A549 (cell line): ENCODE measurements around the gene STXBP6. TPM values are rescaled to one million over a fixed set of nuclear protein-coding genes. Genes with fewer than 3 reads are reported as not detected.

ENCODE experiments used
- ATAC-seq, 2 experiments: fragments of 200-7000 bp in 1 of 2; fragments of >200 bp in 1 of 2; cut with Nextera tagmentation in 1 of 2; cut with Tn5 transposase in 1 of 2; 3 replicates each; pipeline versions ENCODE4 v1.8.0 to v1.9.1; 2018 to 2020; ENCODE audit warnings: mild to moderate bottlenecking in 1 of 2, moderate library complexity in 1 of 2
- CTCF ChIA-PET: fragments of 300-600 bp; sonication (Branson Sonifier 250); formaldehyde crosslinking; extraction: SDS; loops from one replicate; lab custom pipeline; 2021; ENCODE audit warnings: antibody characterized with exemption, inconsistent platforms; lab: Yijun Ruan, JAX
- POLR2A ChIA-PET: fragments of 350-600 bp; formaldehyde crosslinking; extraction: SDS; loops from one replicate; lab custom pipeline; 2021; ENCODE audit warnings: antibody characterized with exemption, inconsistent platforms; lab: Yijun Ruan, JAX
- DNase-seq, 2 experiments: peaks; one replicate each; pipeline versions ENCODE4 v3.0.0 to v3.0.0-alpha.2; 2011 to 2016; ENCODE audit warnings: low read depth in 1 of 2, low spot score in 1 of 2
- FAIRE-seq: peaks from 2 replicates; lab custom pipeline; 2011; peaks lifted over from hg19 to GRCh38; lab: Jason Lieb, UNC
- H3K27ac ChIP-seq, 2 experiments: fragments of >200 bp; sonication (Bioruptor Twin); formaldehyde crosslinking; 3 replicates each; pipeline ENCODE4 v1.5.1; 2016 to 2017
- H3K4me1 ChIP-seq: fragments of >200 bp; sonication (Bioruptor Twin); formaldehyde crosslinking; 3 replicates; pipeline ENCODE4 v1.6.1; 2016
- H3K4me2 ChIP-seq: fragments of >200 bp; sonication (Bioruptor Twin); formaldehyde crosslinking; 3 replicates; pipeline ENCODE4 v1.6.1; 2016
- H3K4me3 ChIP-seq: fragments of >200 bp; sonication (Bioruptor Twin); formaldehyde crosslinking; 3 replicates; pipeline ENCODE4 v1.5.1; 2016
- H3K9me3 ChIP-seq: fragments of >200 bp; sonication (Bioruptor Twin); formaldehyde crosslinking; 3 replicates; pipeline ENCODE4 v1.6.1; 2016
- CEBPB ChIP-seq, 2 experiments: fragments of >200 bp in 1 of 2; sonication (Bioruptor Twin) in 1 of 2; formaldehyde crosslinking in 1 of 2; IDR thresholded peaks; 2 replicates each; pipeline ENCODE4 v1.6.1; 2012 to 2016
- CHD4 ChIP-seq: fragments of 200-600 bp; sonication (generic); IDR thresholded peaks from 2 replicates; pipeline ENCODE4 v1.6.1; 2016; ENCODE audit warnings: antibody characterized with exemption, mild to moderate bottlenecking, borderline replicate concordance
- EHF ChIP-seq: fragments of 250-450 bp; sonication (Bioruptor Pico); IDR thresholded peaks from 2 replicates; pipeline ENCODE4 v1.5.0; 2020; ENCODE audit warnings: mild to moderate bottlenecking
- EHMT2 ChIP-seq: fragments of 200-600 bp; sonication (generic); IDR thresholded peaks from 2 replicates; pipeline ENCODE4 v1.6.1; 2016; ENCODE audit warnings: antibody characterized with exemption, low read depth, mild to moderate bottlenecking, moderate library complexity
- EP300 ChIP-seq, 2 experiments: fragments of >200 bp; sonication (Bioruptor Twin); formaldehyde crosslinking; IDR thresholded peaks; 2 replicates in 1 of 2; 3 replicates in 1 of 2; pipeline ENCODE4 v1.6.1; 2016 to 2017
- FOSB ChIP-seq: fragments of 250-450 bp; sonication (Bioruptor Pico); IDR thresholded peaks from 2 replicates; pipeline ENCODE4 v1.5.0; 2020; ENCODE audit warnings: mild to moderate bottlenecking, moderate library complexity
- FOSL2 ChIP-seq, 2 experiments: fragments of 450-650 bp in 1 of 2; fragments of >200 bp in 1 of 2; sonication (Bioruptor Twin) in 1 of 2; formaldehyde crosslinking; IDR thresholded peaks; 2 replicates each; pipeline versions ENCODE4 v1.5.0 to v1.6.1; 2016 to 2020; ENCODE audit warnings: mild to moderate bottlenecking in 1 of 2, moderate library complexity in 1 of 2
- FOXS1 ChIP-seq: fragments of 250-450 bp; sonication (Bioruptor Pico); IDR thresholded peaks from 2 replicates; pipeline ENCODE4 v1.5.0; 2020; ENCODE audit warnings: mild to moderate bottlenecking, moderate library complexity
- HOXB13 ChIP-seq: fragments of 250-450 bp; sonication (Bioruptor Pico); IDR thresholded peaks from 2 replicates; pipeline ENCODE4 v1.5.0; 2020; ENCODE audit warnings: low read depth, mild to moderate bottlenecking, moderate library complexity
- HOXB5 ChIP-seq: fragments of 250-450 bp; sonication (Bioruptor Pico); IDR thresholded peaks from 2 replicates; pipeline ENCODE4 v1.5.0; 2020; ENCODE audit warnings: mild to moderate bottlenecking, moderate library complexity
- JUN ChIP-seq, 2 experiments: fragments of >200 bp; sonication (Bioruptor Twin); formaldehyde crosslinking; IDR thresholded peaks; 2 replicates in 1 of 2; 3 replicates in 1 of 2; pipeline ENCODE4 v1.6.1; 2016 to 2017
- JUNB ChIP-seq: fragments of >200 bp; sonication (Bioruptor Twin); formaldehyde crosslinking; IDR thresholded peaks from 2 replicates; pipeline ENCODE4 v1.6.1; 2016
- KDM1A ChIP-seq: fragments of 200-600 bp; sonication (generic); IDR thresholded peaks from 2 replicates; pipeline ENCODE4 v1.6.1; 2016; ENCODE audit warnings: low read depth, mild to moderate bottlenecking
- MYC ChIP-seq: IDR thresholded peaks from 2 replicates; pipeline ENCODE4 v1.6.1; 2012; ENCODE audit warnings: mild to moderate bottlenecking, inconsistent platforms, low read length, improper control_type of control experiment, borderline replicate concordance
- NPAS2 ChIP-seq: fragments of 250-450 bp; sonication (Bioruptor Pico); IDR thresholded peaks from 2 replicates; pipeline ENCODE4 v1.8.0; 2022; ENCODE audit warnings: mild to moderate bottlenecking, moderate library complexity, borderline replicate concordance
- NR3C1 ChIP-seq: fragments of >200 bp; sonication (Bioruptor Twin); formaldehyde crosslinking; IDR thresholded peaks from 3 replicates; pipeline ENCODE4 v1.6.1; 2017
- PHF8 ChIP-seq: fragments of 200-600 bp; sonication (generic); IDR thresholded peaks from 2 replicates; pipeline ENCODE4 v1.6.1; 2016; ENCODE audit warnings: low read depth, mild to moderate bottlenecking, antibody characterized with exemption, moderate library complexity, borderline replicate concordance
- POLR2A ChIP-seq: IDR thresholded peaks from 2 replicates; pipeline ENCODE4 v1.6.1; 2012; ENCODE audit warnings: mild to moderate bottlenecking, low read length
- POLR2AphosphoS2 ChIP-seq: conservative IDR thresholded peaks from 2 replicates; pipeline ENCODE4 v1.6.1; 2012; ENCODE audit warnings: low read length, improper control_type of control experiment, inconsistent platforms
- RNF2 ChIP-seq: fragments of 200-600 bp; sonication (generic); IDR thresholded peaks from 2 replicates; pipeline ENCODE4 v1.6.1; 2016; ENCODE audit warnings: low read depth, mild to moderate bottlenecking, antibody characterized with exemption, moderate library complexity, borderline replicate concordance
- WGBS: methylation state at CpG from one replicate; pipeline ENCODE4 v1.1.6; 2017; ENCODE audit errors: missing lambda C conversion rate; 5-methylcytosine and 5-hydroxymethylcytosine counted together
- polyA plus RNA-seq, 4 experiments: library from polyadenylated mRNA; depleted of rRNA in 3 of 4; stranded (reverse); fragments of >200 nt; fragmentation: RNase III in 1 of 4; extraction: RNeasy Plus Mini Kit Qiagen cat#74134 plus additional on column Dnase treatment in 1 of 4; gene quantifications; 2 replicates in 3 of 4; 3 replicates in 1 of 4; pipeline ENCODE4 v1.2.3, GENCODE V29; 2011 to 2017
- TF ChIP-seq, protein P1 (sequence below): fragments of >200 bp; sonication (Bioruptor Twin); formaldehyde crosslinking; IDR thresholded peaks from 2 replicates; pipeline ENCODE4 v1.6.1; 2016
- TF ChIP-seq, protein P2 (sequence below): fragments of 250-450 bp; sonication (Bioruptor Pico); IDR thresholded peaks from 2 replicates; pipeline ENCODE4 v1.5.0; 2021; ENCODE audit warnings: mild to moderate bottlenecking, moderate library complexity, borderline replicate concordance
- TF ChIP-seq, protein P3 (sequence below): fragments of 150-350 bp; IDR thresholded peaks from 2 replicates; pipeline ENCODE4 v1.6.1; 2014; ENCODE audit warnings: low read depth, mild to moderate bottlenecking, low read length

The STXBP6 gene
- polyA plus RNA-seq, 2 of the 4 experiments (the other 2 are of a cell fraction) = 1.7 to 6.3 TPM

DNA sequence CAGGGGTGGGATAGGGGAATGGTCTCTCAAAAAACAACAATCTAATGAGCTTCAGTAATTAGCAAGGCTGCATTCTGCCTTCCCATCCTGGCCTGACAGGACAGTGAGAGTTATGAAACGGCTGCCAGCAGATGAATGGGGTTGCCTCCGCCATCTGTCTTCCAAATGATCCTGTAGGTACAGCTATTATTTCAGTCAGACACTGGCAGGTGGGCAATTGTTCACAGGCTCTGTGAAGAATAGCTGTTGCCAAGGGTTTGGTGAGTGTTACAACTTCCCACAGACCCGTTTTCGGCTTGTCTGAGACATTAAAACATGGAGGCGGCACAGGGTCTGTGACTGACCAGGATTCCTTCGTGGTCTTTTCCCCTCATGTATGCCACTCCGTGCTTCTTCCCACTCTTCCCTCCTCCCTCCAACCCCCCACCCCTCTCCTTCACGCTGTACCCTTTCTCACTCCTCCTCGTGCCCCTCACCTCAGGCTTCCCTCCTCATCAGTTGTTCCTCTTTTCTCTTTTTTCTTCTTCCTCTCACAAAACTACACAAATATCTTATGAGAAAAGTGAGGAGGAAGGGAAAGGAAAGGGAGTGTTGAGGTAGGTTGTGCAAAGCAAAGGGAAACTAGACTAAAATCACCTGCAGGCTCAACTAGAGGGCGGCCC lies 255.2 kb downstream of the STXBP6 start:
- FAIRE-seq (no peak), ATAC-seq (no peak), DNase-seq (no peak)
- H3K27ac ChIP-seq = no peak overlapping the region
- ChIA-PET CTCF (interaction anchor here (0.6 to 0.7 kb wide), 2 partner anchors 12 to 344 kb away, joined by 3 read pairs; no protein-coding TSS in a partner anchor), POLR2A (no interaction called here)
- WGBS = 17% methylated on average over 10 of the region's 10 CpGs
- H3K4me2 ChIP-seq = no peak overlapping the region
- H3K4me1 ChIP-seq = no peaks in the 10 kb centered on the region
- TF ChIP-seq PHF8 = no peak
- no peak for TF ChIP-seq HOXB5
- no peak for TF ChIP-seq RNF2
- no peak for TF ChIP-seq NR3C1
- TF ChIP-seq MYC = no peak
- TF ChIP-seq, protein P1, sequence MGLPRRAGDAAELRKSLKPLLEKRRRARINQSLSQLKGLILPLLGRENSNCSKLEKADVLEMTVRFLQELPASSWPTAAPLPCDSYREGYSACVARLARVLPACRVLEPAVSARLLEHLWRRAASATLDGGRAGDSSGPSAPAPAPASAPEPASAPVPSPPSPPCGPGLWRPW = no peak
- TF ChIP-seq EP300 (IDR thresholded peaks at IDR 0.05) = no peak
- TF ChIP-seq HOXB13 (CRISPR knock-in tag) = no peak
- TF ChIP-seq CHD4 = no peak
- TF ChIP-seq FOSL2 (IDR thresholded peaks at IDR 0.05) = no peak
- no peak for TF ChIP-seq FOSL2 (CRISPR knock-in tag; IDR thresholded peaks at IDR 0.05)
- TF ChIP-seq NPAS2 (CRISPR knock-in tag) = no peak
- no peak for TF ChIP-seq EHMT2
- TF ChIP-seq FOXS1 = no peak
- H3K9me3 ChIP-seq = no peaks in the 10 kb centered on the region
- no peak overlapping the region for H3K4me3 ChIP-seq

DNA sequence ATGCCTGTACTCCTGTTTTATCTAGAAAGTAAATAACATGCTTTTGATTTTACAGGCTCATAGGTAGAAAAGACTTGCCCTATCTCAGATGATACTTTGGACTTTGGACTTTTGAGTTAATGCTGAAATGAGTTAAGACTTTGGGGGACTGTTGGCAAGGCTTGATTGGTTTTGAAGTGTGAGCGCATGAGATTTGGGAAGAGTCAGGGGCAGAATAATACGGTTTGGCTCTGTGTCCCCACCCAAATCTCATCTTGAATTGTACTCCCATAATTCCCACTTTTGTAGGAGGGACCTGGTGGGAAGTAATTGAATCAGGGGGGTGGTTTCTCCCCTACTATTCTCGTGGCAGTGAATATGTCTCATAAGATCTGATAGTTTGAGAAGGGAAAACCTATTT lies 259.8 kb downstream of the STXBP6 start:
- Histone ChIP-seq H3K27ac (no peak overlapping the region), H3K4me1 (no peaks in the 10 kb centered on the region), H3K9me3 (no peaks in the 10 kb centered on the region), H3K4me3 (no peak overlapping the region), H3K4me2 (no peak overlapping the region)
- POLR2A ChIA-PET = no interaction called here
- TF ChIP-seq, protein P2, sequence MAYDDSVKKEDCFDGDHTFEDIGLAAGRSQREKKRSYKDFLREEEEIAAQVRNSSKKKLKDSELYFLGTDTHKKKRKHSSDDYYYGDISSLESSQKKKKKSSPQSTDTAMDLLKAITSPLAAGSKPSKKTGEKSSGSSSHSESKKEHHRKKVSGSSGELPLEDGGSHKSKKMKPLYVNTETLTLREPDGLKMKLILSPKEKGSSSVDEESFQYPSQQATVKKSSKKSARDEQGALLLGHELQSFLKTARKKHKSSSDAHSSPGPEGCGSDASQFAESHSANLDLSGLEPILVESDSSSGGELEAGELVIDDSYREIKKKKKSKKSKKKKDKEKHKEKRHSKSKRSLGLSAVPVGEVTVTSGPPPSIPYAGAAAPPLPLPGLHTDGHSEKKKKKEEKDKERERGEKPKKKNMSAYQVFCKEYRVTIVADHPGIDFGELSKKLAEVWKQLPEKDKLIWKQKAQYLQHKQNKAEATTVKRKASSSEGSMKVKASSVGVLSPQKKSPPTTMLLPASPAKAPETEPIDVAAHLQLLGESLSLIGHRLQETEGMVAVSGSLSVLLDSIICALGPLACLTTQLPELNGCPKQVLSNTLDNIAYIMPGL (CRISPR knock-in tag) = no peak
- TF ChIP-seq EHF (CRISPR knock-in tag) = no peak
- TF ChIP-seq JUNB = no peak
- TF ChIP-seq JUN (IDR thresholded peaks at IDR 0.05) = no peak
- TF ChIP-seq KDM1A = no peak
- TF ChIP-seq, protein P3, sequence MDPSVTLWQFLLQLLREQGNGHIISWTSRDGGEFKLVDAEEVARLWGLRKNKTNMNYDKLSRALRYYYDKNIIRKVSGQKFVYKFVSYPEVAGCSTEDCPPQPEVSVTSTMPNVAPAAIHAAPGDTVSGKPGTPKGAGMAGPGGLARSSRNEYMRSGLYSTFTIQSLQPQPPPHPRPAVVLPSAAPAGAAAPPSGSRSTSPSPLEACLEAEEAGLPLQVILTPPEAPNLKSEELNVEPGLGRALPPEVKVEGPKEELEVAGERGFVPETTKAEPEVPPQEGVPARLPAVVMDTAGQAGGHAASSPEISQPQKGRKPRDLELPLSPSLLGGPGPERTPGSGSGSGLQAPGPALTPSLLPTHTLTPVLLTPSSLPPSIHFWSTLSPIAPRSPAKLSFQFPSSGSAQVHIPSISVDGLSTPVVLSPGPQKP = no peak
- TF ChIP-seq, all 56 proteins: peak for 0
- ATAC-seq = no peak
- DNase-seq = no peak
- FAIRE-seq = no peak
- CTCF ChIA-PET = no interaction called here
- WGBS = 37% methylated on average over 3 of the region's 3 CpGs

DNA sequence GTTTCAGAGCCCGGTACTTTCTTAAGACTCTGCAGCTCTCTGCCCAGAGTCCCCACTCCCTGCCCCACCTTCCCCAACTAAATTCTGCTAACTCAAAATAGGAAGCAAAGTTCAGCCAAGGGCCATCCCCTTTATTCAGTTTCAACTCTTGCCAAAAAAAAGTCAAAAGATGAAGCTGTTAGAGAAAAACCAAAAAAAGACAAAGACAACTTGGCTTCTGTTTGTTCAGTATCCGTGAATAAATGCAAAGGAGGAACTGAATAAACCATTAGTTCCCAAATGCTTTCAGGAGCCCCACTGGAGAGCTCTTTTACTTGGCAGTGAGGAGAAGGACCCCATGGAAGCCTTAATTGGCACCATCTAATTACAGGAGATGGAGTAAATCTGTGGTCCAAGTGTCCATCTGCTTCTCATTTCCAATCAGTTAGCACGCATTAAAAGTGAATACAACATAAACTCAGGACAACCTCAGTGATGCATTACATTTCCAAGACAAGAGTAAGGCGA lies 260.5 kb downstream of the STXBP6 start:
- TF ChIP-seq EHF (CRISPR knock-in tag) (no peak), POLR2A (no peak), FOSB (CRISPR knock-in tag) (no peak), CEBPB (IDR thresholded peaks at IDR 0.05) (no peak), POLR2AphosphoS2 (no peak)
- POLR2A ChIA-PET = no interaction called here
- Histone ChIP-seq H3K9me3 (no peaks in the 10 kb centered on the region), H3K4me2 (no peak overlapping the region), H3K4me1 (no peaks in the 10 kb centered on the region), H3K27ac (no peak overlapping the region), H3K4me3 (no peak overlapping the region)
- WGBS = 22% methylated on average over 4 of the region's 4 CpGs
- CTCF ChIA-PET = interaction anchor here (1.2 to 2.1 kb wide), 2 partner anchors 8 to 17 kb away, joined by 3 to 6 read pairs; no protein-coding TSS in a partner anchor
- no peak for FAIRE-seq
- ATAC-seq = no peak
- no peak for DNase-seq
